Neural progenitor cell (in vitro differentiated cells): Measurements from ENCODE around the gene RAB1B. TPM values are rescaled to one million over a fixed set of nuclear protein-coding genes. Genes with fewer than 3 reads are reported as not detected.

Experiments used
- DNase-seq: peaks from one replicate; pipeline ENCODE4 v3.0.0-alpha.2; 2016; ENCODE audit warnings: low spot score
- H2AFZ ChIP-seq: fragments of 200-600 bp; sonication (generic); replicated peaks from 2 replicates; pipeline ENCODE4 v1.6.1; 2016; ENCODE audit warnings: antibody characterized with exemption
- H3F3A ChIP-seq: fragments of 200-600 bp; sonication (generic); 2 replicates; pipeline ENCODE4 v1.6.1; 2016; ENCODE audit warnings: antibody characterized with exemption, low read depth
- H3K27ac ChIP-seq: fragments of 200-600 bp; sonication (generic); 2 replicates; pipeline ENCODE4 v1.5.1; 2016; ENCODE audit warnings: mild to moderate bottlenecking
- H3K27me3 ChIP-seq: fragments of 200-600 bp; sonication (generic); 2 replicates; pipeline ENCODE4 v1.6.1; 2016; ENCODE audit warnings: mild to moderate bottlenecking, moderate library complexity
- H3K36me3 ChIP-seq: fragments of 200-600 bp; sonication (generic); 2 replicates; pipeline ENCODE4 v1.5.1; 2016
- H3K4me1 ChIP-seq: fragments of 200-600 bp; sonication (generic); 2 replicates; pipeline ENCODE4 v1.6.1; 2016; ENCODE audit warnings: mixed run types
- H3K4me2 ChIP-seq: fragments of 200-600 bp; sonication (generic); 2 replicates; pipeline ENCODE4 v1.6.1; 2016
- H3K4me3 ChIP-seq: fragments of 200-600 bp; sonication (generic); 2 replicates; pipeline ENCODE4 v1.5.1; 2016
- H3K79me2 ChIP-seq: fragments of 200-600 bp; sonication (generic); 2 replicates; pipeline ENCODE4 v1.6.1; 2016; ENCODE audit warnings: low read depth
- H3K9ac ChIP-seq: fragments of 200-600 bp; sonication (generic); 2 replicates; pipeline ENCODE4 v1.6.1; 2016
- H3K9me3 ChIP-seq: fragments of 200-600 bp; sonication (generic); 2 replicates; pipeline ENCODE4 v1.5.1; 2016; ENCODE audit warnings: low read depth
- H4K20me1 ChIP-seq: fragments of 200-600 bp; sonication (generic); 2 replicates; pipeline ENCODE4 v1.6.1; 2016; ENCODE audit warnings: low read depth
- H3K27ac Mint-ChIP-seq: 3 replicates; pipeline ENCODE4 v1.8.0; 2021; ENCODE audit warnings: mixed read lengths
- H3K27me3 Mint-ChIP-seq: 2 replicates; pipeline ENCODE4 v1.8.0; 2022; ENCODE audit warnings: low read depth, mild to moderate bottlenecking, inconsistent platforms, moderate library complexity, mixed read lengths; ENCODE audit not compliant: insufficient read depth
- H3K36me3 Mint-ChIP-seq: 3 replicates; pipeline ENCODE4 v1.8.0; 2021; ENCODE audit warnings: mixed read lengths
- H3K4me1 Mint-ChIP-seq: 3 replicates; pipeline ENCODE4 v1.8.0; 2021; ENCODE audit warnings: mixed read lengths
- H3K4me3 Mint-ChIP-seq: 3 replicates; pipeline ENCODE4 v1.8.0; 2021; ENCODE audit warnings: mild to moderate bottlenecking, moderate library complexity, mixed read lengths
- H3K9me3 Mint-ChIP-seq: 3 replicates; pipeline ENCODE4 v1.8.0; 2020; ENCODE audit warnings: mixed read lengths
- EZH2 ChIP-seq: fragments of 200-600 bp; sonication (generic); IDR thresholded peaks from 2 replicates; pipeline ENCODE4 v1.6.1; 2017; ENCODE audit warnings: antibody characterized with exemption, mild to moderate bottlenecking, moderate library complexity
- EZH2phosphoT487 ChIP-seq: fragments of 200-600 bp; sonication (generic); IDR thresholded peaks from 2 replicates; pipeline ENCODE4 v1.6.1; 2017; ENCODE audit warnings: antibody characterized with exemption
- total RNA-seq: library from RNA; depleted of rRNA; stranded (reverse); fragments of >200 nt; gene quantifications from 2 replicates; pipeline ENCODE4 v1.2.3, GENCODE V29; 2015; ENCODE audit warnings: low replicate concordance
- TF ChIP-seq, protein P1 (sequence below): fragments of 200-600 bp; sonication (generic); IDR thresholded peaks from 2 replicates; pipeline ENCODE4 v1.5.1; 2017; ENCODE audit warnings: antibody characterized with exemption, mild to moderate bottlenecking

The RAB1B gene
- total RNA-seq, 1 donor from 2014 or later = 54.0 TPM

DNA sequence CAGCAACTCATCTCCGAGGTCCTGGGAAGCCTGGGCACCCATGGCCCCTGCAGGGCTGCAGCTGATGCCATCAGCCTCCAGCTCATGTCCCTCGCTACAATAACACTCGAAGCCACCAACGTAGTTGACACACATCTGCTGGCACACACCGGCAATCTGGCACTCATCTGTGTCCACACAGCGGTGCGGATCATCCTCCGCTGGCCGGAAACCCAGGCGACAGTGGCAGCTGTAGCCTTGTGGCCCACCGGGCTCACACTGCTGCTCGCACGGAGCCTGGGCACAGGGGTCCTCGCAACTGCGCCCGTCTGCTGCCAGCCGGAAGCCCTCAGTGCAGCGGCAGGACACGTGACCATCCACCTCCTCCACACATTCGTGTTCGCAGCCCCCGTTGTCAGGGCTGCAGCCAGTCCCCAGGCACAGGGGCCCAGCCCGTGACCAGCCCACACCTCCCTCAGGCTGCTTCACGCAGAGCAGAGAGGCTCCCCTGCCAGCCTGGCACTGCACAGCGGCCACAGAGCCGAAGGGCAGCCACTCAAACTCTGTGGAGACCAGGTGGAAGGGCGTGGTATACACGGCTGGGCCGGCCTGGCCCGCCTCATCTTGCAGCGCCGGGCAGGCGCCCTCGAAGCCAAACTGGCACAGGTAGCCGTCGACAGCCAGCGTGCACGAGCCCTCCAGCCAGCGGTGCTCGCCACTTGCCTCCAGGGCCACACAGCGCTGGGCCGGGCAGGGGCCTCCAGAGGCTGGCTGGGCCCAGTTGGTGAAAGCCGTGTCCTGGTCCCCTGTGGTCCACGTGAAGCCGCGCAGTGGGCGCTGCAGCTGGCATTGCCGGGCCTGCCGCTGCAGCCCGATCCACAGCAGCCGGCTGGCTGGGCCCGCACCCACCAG is 47.7 kb downstream of the RAB1B start:
- H3K9me3 ChIP-seq = no peaks in the 10 kb centered on the region
- H3K27ac ChIP-seq = no peak overlapping the region
- no peak for DNase-seq
- Mint-ChIP-seq H3K9me3 (peaks cover 12% of the 10 kb centered on the region), H3K27ac (peak overlapping the region; percentile 92), H3K4me1 (peaks cover 46% of the 10 kb centered on the region), H3K36me3 (no peaks in the 10 kb centered on the region), H3K4me3 (peak overlapping the region; percentile 64), H3K27me3 (peaks cover 14% of the 10 kb centered on the region)
- no peak overlapping the region for H2AFZ ChIP-seq
- no peaks in the 10 kb centered on the region for H3K79me2 ChIP-seq
- H3F3A ChIP-seq = peaks cover 30% of the 10 kb centered on the region
- H3K9ac ChIP-seq = no peak overlapping the region
- TF ChIP-seq, protein P1, sequence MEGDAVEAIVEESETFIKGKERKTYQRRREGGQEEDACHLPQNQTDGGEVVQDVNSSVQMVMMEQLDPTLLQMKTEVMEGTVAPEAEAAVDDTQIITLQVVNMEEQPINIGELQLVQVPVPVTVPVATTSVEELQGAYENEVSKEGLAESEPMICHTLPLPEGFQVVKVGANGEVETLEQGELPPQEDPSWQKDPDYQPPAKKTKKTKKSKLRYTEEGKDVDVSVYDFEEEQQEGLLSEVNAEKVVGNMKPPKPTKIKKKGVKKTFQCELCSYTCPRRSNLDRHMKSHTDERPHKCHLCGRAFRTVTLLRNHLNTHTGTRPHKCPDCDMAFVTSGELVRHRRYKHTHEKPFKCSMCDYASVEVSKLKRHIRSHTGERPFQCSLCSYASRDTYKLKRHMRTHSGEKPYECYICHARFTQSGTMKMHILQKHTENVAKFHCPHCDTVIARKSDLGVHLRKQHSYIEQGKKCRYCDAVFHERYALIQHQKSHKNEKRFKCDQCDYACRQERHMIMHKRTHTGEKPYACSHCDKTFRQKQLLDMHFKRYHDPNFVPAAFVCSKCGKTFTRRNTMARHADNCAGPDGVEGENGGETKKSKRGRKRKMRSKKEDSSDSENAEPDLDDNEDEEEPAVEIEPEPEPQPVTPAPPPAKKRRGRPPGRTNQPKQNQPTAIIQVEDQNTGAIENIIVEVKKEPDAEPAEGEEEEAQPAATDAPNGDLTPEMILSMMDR = no peak
- no peak for TF ChIP-seq EZH2
- H4K20me1 ChIP-seq = no peaks in the 10 kb centered on the region
- peaks cover 28% of the 10 kb centered on the region for H3K4me1 ChIP-seq
- H3K4me3 ChIP-seq = no peak overlapping the region
- H3K27me3 ChIP-seq = peaks cover 14% of the 10 kb centered on the region
- no peaks in the 10 kb centered on the region for H3K36me3 ChIP-seq
- peak overlapping the region; percentile 45 for H3K4me2 ChIP-seq

DNA sequence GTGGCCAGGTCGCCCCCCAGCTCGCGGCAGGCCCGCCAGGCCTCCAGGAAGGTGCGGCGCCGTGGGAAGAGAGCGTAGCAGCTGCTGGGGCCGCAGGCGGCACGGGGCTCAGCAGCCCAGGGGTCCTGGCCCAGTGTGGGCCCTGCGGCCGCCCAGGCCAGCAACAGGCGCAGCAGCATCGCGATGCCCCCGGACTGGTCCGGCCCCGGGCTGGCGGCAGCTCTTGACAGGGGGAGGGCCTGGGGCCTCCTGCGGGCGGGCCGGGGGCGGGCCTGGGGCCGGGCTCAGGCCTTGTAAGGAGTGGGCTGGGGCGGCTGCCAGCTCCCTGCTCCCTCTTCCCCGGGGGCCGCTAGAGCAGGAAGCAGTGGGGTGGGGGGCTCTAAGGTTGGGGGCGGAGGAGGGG is 48.4 kb downstream of the RAB1B start, which contains the start of gene CD248:
Gene CD248, minus strand, starts transcription at position 196 of the 403 bp plus-strand sequence. Its CDS starts 17 bp downstream, at position 179.
- Histone ChIP-seq H3K27ac (no peak within 1 kb of the TSS), H2AFZ (peak within 1 kb of the TSS; percentile 45), H3K9me3 (no peaks in the 10 kb centered on the region), H3F3A (peaks cover 23% of the 10 kb centered on the region), H3K79me2 (no peaks in the 10 kb centered on the region), H4K20me1 (no peaks in the 10 kb centered on the region), H3K27me3 (peaks cover 9% of the 10 kb centered on the region), H3K36me3 (no peaks in the 10 kb centered on the region), H3K4me3 (no peak within 1 kb of the TSS), H3K9ac (no peak within 1 kb of the TSS), H3K4me1 (peaks cover 28% of the 10 kb centered on the region), H3K4me2 (peak within 1 kb of the TSS; percentile 45)
- Mint-ChIP-seq H3K27me3 (peaks cover 15% of the 10 kb centered on the region), H3K4me1 (peaks cover 43% of the 10 kb centered on the region), H3K27ac (peak within 1 kb of the TSS; percentile 97), H3K4me3 (peak within 1 kb of the TSS; percentile 76), H3K36me3 (no peaks in the 10 kb centered on the region), H3K9me3 (peaks cover 12% of the 10 kb centered on the region)
- TF ChIP-seq EZH2phosphoT487 (no peak), EZH2 (no peak)
- TF ChIP-seq, protein P1 = no peak
- peak; percentile 68 for DNase-seq

GRCh38 chr11:66317322-66317722 is 48.9 kb downstream of the RAB1B start:
- Mint-ChIP-seq H3K27ac (peak overlapping the region; percentile 97), H3K27me3 (peaks cover 15% of the 10 kb centered on the region), H3K36me3 (no peaks in the 10 kb centered on the region), H3K4me1 (peaks cover 43% of the 10 kb centered on the region), H3K9me3 (peaks cover 12% of the 10 kb centered on the region), H3K4me3 (peak overlapping the region; percentile 76)
- Histone ChIP-seq H3K9me3 (no peaks in the 10 kb centered on the region), H3K27ac (no peak overlapping the region), H3F3A (peaks cover 18% of the 10 kb centered on the region), H3K4me2 (peak overlapping the region; percentile 45), H3K4me3 (no peak overlapping the region), H4K20me1 (no peaks in the 10 kb centered on the region), H3K9ac (no peak overlapping the region), H3K79me2 (no peaks in the 10 kb centered on the region), H3K36me3 (no peaks in the 10 kb centered on the region), H3K27me3 (peaks cover 9% of the 10 kb centered on the region), H3K4me1 (peaks cover 28% of the 10 kb centered on the region), H2AFZ (peak overlapping the region; percentile 45)
- TF ChIP-seq, protein P1 = no peak
- TF ChIP-seq EZH2phosphoT487 (no peak), EZH2 (no peak)
- no peak for DNase-seq
